WI38 (cell line): ENCODE data around the gene HCAR2.
"Not testable (repeated sequence)": the region's sequence is repeated elsewhere in the genome, so short reads cannot be mapped to it uniquely, and the experiment has no call there.

Source experiments
- H3K4me3 ChIP-seq: 2 replicates; pipeline ENCODE4 v1.5.1; 2011; ENCODE audit warnings: low read depth, mild to moderate bottlenecking, control low read depth, low read length
- CTCF ChIP-seq: IDR thresholded peaks from 2 replicates; pipeline ENCODE4 v1.5.1; 2012; ENCODE audit warnings: low read depth, mild to moderate bottlenecking, control low read depth, low read length

The HCAR2 gene

GRCh38 chr12:122691566-122691965 is 11.6 kb downstream of the HCAR2 start:
- TF ChIP-seq CTCF, result no peak
- H3K4me3 ChIP-seq, result no peak overlapping the region

- no peak overlapping the region for H3K4me3 ChIP-seq
- TF ChIP-seq CTCF, result no peak
Observed at GRCh38 chr12:122688291-122688690, 14.9 kb downstream of the HCAR2 start.

- H3K4me3 ChIP-seq, result no peak overlapping the region
- TF ChIP-seq CTCF, result no peak
Observed at GRCh38 chr12:122687086-122687485, 16.1 kb downstream of the HCAR2 start.

- TF ChIP-seq CTCF, result no peak
Observed at GRCh38 chr12:122686538-122686937, 16.6 kb downstream of the HCAR2 start.

GRCh38 chr12:122684297-122684813 is 18.8 kb downstream of the HCAR2 start:
- H3K4me3 ChIP-seq, result no peak overlapping the region
- no peak for TF ChIP-seq CTCF

More at GRCh38 chr12:122686538-122686937, 16.6 kb downstream of the HCAR2 start:
- no peak overlapping the region for H3K4me3 ChIP-seq

GRCh38 chr12:122681814-122682213 is 21.3 kb downstream of the HCAR2 start:
- no peak overlapping the region for H3K4me3 ChIP-seq
- TF ChIP-seq CTCF, result no peak

GRCh38 chr12:122680989-122681388 is 22.2 kb downstream of the HCAR2 start:
- not testable (repeated sequence) for H3K4me3 ChIP-seq

- not testable (repeated sequence) for H3K4me3 ChIP-seq
Observed at GRCh38 chr12:122676781-122677180, 26.4 kb downstream of the HCAR2 start.

GRCh38 chr12:122676015-122676414 is 27.1 kb downstream of the HCAR2 start:
- H3K4me3 ChIP-seq, result not testable (repeated sequence)
